Measurements from ENCODE around the gene VEZF1. TPM values are rescaled to one million over a fixed set of nuclear protein-coding genes. Genes with fewer than 3 reads are reported as not detected.

VEZF1 gene
- total RNA-seq, 1 donor from 2014 or later: 30.3 TPM

- H3K27ac ChIP-seq (ENCODE audit: low read depth, low read length): no peak overlapping the region
Observed at GRCh38 chr17:57999496-58000017, 11.5 kb upstream of the VEZF1 start.

GRCh38 chr17:57999010-57999495 lies 11.0 kb upstream of the VEZF1 start:
- Histone ChIP-seq H3K36me3 (ENCODE audit: control insufficient read depth in 3 of 3, insufficient read depth in 3 of 3, low read length in 3 of 3) (peaks cover 0 to 29% (median 19%) of the 10 kb centered on the region in 3 donors), H3K4me3 (ENCODE audit: low read length in 3 of 3) (no peak overlapping the region), H3K9me3 (ENCODE audit: control insufficient read depth in 3 of 3, low read length in 3 of 3) (no peaks in the 10 kb centered on the region), H3K27ac (ENCODE audit: low read depth, low read length) (no peak overlapping the region), H3K27me3 (ENCODE audit: control insufficient read depth in 3 of 3, insufficient read depth in 3 of 3, low read length in 3 of 3) (no peaks in the 10 kb centered on the region), H3K4me1 (ENCODE audit: control insufficient read depth in 3 of 3, insufficient read depth in 3 of 3, low read length in 3 of 3) (peaks cover 17 to 26% (median 25%) of the 10 kb centered on the region in 3 donors), H3K9ac (ENCODE audit: low read depth in 1 of 3, low read length in 3 of 3) (no peak overlapping the region)

More at GRCh38 chr17:57999496-58000017, 11.5 kb upstream of the VEZF1 start:
- Histone ChIP-seq H3K36me3 (ENCODE audit: control insufficient read depth in 3 of 3, insufficient read depth in 3 of 3, low read length in 3 of 3) (peaks cover 2 to 34% (median 24%) of the 10 kb centered on the region in 3 donors), H3K4me1 (ENCODE audit: control insufficient read depth in 3 of 3, insufficient read depth in 3 of 3, low read length in 3 of 3) (peaks cover 17 to 26% (median 25%) of the 10 kb centered on the region in 3 donors), H3K9ac (ENCODE audit: low read depth in 1 of 3, low read length in 3 of 3) (no peak overlapping the region), H3K9me3 (ENCODE audit: control insufficient read depth in 3 of 3, low read length in 3 of 3) (no peaks in the 10 kb centered on the region), H3K27me3 (ENCODE audit: control insufficient read depth in 3 of 3, insufficient read depth in 3 of 3, low read length in 3 of 3) (no peaks in the 10 kb centered on the region), H3K4me3 (ENCODE audit: low read length in 3 of 3) (no peak overlapping the region)

GRCh38 chr17:57997085-57997809 lies 9.2 kb upstream of the VEZF1 start:
- peaks cover 31 to 32% (median 32%) of the 10 kb centered on the region in 3 donors for H3K4me1 ChIP-seq (ENCODE audit: control insufficient read depth in 3 of 3, insufficient read depth in 3 of 3, low read length in 3 of 3)
- no peak overlapping the region for H3K27ac ChIP-seq (ENCODE audit: low read depth, low read length)
- no peak overlapping the region for H3K9ac ChIP-seq (ENCODE audit: low read depth in 1 of 3, low read length in 3 of 3)
- no peak overlapping the region for H3K4me3 ChIP-seq (ENCODE audit: low read length in 3 of 3)
- H3K36me3 ChIP-seq (ENCODE audit: control insufficient read depth in 3 of 3, insufficient read depth in 3 of 3, low read length in 3 of 3): peaks cover 0 to 13% (median 10%) of the 10 kb centered on the region in 3 donors
- H3K27me3 ChIP-seq (ENCODE audit: control insufficient read depth in 3 of 3, insufficient read depth in 3 of 3, low read length in 3 of 3): no peaks in the 10 kb centered on the region
- no peaks in the 10 kb centered on the region for H3K9me3 ChIP-seq (ENCODE audit: control insufficient read depth in 3 of 3, low read length in 3 of 3)

GRCh38 chr17:57995076-57995956 lies 7.3 kb upstream of the VEZF1 start:
- no peaks in the 10 kb centered on the region for H3K9me3 ChIP-seq (ENCODE audit: control insufficient read depth in 3 of 3, low read length in 3 of 3)
- no peak overlapping the region for H3K4me3 ChIP-seq (ENCODE audit: low read length in 3 of 3)
- peaks cover 47 to 49% (median 48%) of the 10 kb centered on the region in 3 donors for H3K4me1 ChIP-seq (ENCODE audit: control insufficient read depth in 3 of 3, insufficient read depth in 3 of 3, low read length in 3 of 3)
- peak overlapping the region; percentile 54 for H3K27ac ChIP-seq (ENCODE audit: low read depth, low read length)
- H3K36me3 ChIP-seq (ENCODE audit: control insufficient read depth in 3 of 3, insufficient read depth in 3 of 3, low read length in 3 of 3): peaks cover 0 to 8% (median 7%) of the 10 kb centered on the region in 3 donors
- no peaks in the 10 kb centered on the region for H3K27me3 ChIP-seq (ENCODE audit: control insufficient read depth in 3 of 3, insufficient read depth in 3 of 3, low read length in 3 of 3)
- H3K9ac ChIP-seq (ENCODE audit: low read depth in 1 of 3, low read length in 3 of 3): peak overlapping the region in 2 of 3 donors; percentile 41 to 48

GRCh38 chr17:57994436-57994835 lies 6.4 kb upstream of the VEZF1 start:
- peak overlapping the region; percentile 54 for H3K27ac ChIP-seq (ENCODE audit: low read depth, low read length)
- no peaks in the 10 kb centered on the region for H3K9me3 ChIP-seq (ENCODE audit: control insufficient read depth in 3 of 3, low read length in 3 of 3)
- no peak overlapping the region for H3K4me3 ChIP-seq (ENCODE audit: low read length in 3 of 3)
- peaks cover 54 to 55% (median 54%) of the 10 kb centered on the region in 3 donors for H3K4me1 ChIP-seq (ENCODE audit: control insufficient read depth in 3 of 3, insufficient read depth in 3 of 3, low read length in 3 of 3)
- no peak overlapping the region for H3K9ac ChIP-seq (ENCODE audit: low read depth in 1 of 3, low read length in 3 of 3)
- peaks cover 0 to 8% (median 6%) of the 10 kb centered on the region in 3 donors for H3K36me3 ChIP-seq (ENCODE audit: control insufficient read depth in 3 of 3, insufficient read depth in 3 of 3, low read length in 3 of 3)
- no peaks in the 10 kb centered on the region for H3K27me3 ChIP-seq (ENCODE audit: control insufficient read depth in 3 of 3, insufficient read depth in 3 of 3, low read length in 3 of 3)

- peak overlapping the region in 1 of 3 donors; percentile 54 for H3K9ac ChIP-seq (ENCODE audit: low read depth in 1 of 3, low read length in 3 of 3)
- H3K4me1 ChIP-seq (ENCODE audit: control insufficient read depth in 3 of 3, insufficient read depth in 3 of 3, low read length in 3 of 3): peaks cover 60 to 62% (median 61%) of the 10 kb centered on the region in 3 donors
- no peak overlapping the region for H3K4me3 ChIP-seq (ENCODE audit: low read length in 3 of 3)
- peak overlapping the region; percentile 54 for H3K27ac ChIP-seq (ENCODE audit: low read depth, low read length)
- no peaks in the 10 kb centered on the region for H3K27me3 ChIP-seq (ENCODE audit: control insufficient read depth in 3 of 3, insufficient read depth in 3 of 3, low read length in 3 of 3)
- peaks cover 0 to 7% (median 5%) of the 10 kb centered on the region in 3 donors for H3K36me3 ChIP-seq (ENCODE audit: control insufficient read depth in 3 of 3, insufficient read depth in 3 of 3, low read length in 3 of 3)
- no peaks in the 10 kb centered on the region for H3K9me3 ChIP-seq (ENCODE audit: control insufficient read depth in 3 of 3, low read length in 3 of 3)
Observed at GRCh38 chr17:57993471-57994365, 5.7 kb upstream of the VEZF1 start.

- peaks cover 0 to 2% (median 0%) of the 10 kb centered on the region in 3 donors for H3K36me3 ChIP-seq (ENCODE audit: control insufficient read depth in 3 of 3, insufficient read depth in 3 of 3, low read length in 3 of 3)
- no peaks in the 10 kb centered on the region for H3K27me3 ChIP-seq (ENCODE audit: control insufficient read depth in 3 of 3, insufficient read depth in 3 of 3, low read length in 3 of 3)
- no peaks in the 10 kb centered on the region for H3K9me3 ChIP-seq (ENCODE audit: control insufficient read depth in 3 of 3, low read length in 3 of 3)
- peak overlapping the region in 1 of 3 donors; percentile 1 for H3K9ac ChIP-seq (ENCODE audit: low read depth in 1 of 3, low read length in 3 of 3)
- peaks cover 62 to 67% (median 64%) of the 10 kb centered on the region in 3 donors for H3K4me1 ChIP-seq (ENCODE audit: control insufficient read depth in 3 of 3, insufficient read depth in 3 of 3, low read length in 3 of 3)
- peak overlapping the region in 1 of 3 donors; percentile 31 for H3K4me3 ChIP-seq (ENCODE audit: low read length in 3 of 3)
- H3K27ac ChIP-seq (ENCODE audit: low read depth, low read length): peak overlapping the region; percentile 15
Observed at GRCh38 chr17:57991537-57991936, 3.5 kb upstream of the VEZF1 start.

- H3K9ac ChIP-seq (ENCODE audit: low read depth in 1 of 3, low read length in 3 of 3): no peak overlapping the region
Observed at GRCh38 chr17:57990037-57990436, 2.0 kb upstream of the VEZF1 start.

More at GRCh38 chr17:57990037-57990436, 2.0 kb upstream of the VEZF1 start:
- no peaks in the 10 kb centered on the region for H3K9me3 ChIP-seq (ENCODE audit: control insufficient read depth in 3 of 3, low read length in 3 of 3)
- no peaks in the 10 kb centered on the region for H3K27me3 ChIP-seq (ENCODE audit: control insufficient read depth in 3 of 3, insufficient read depth in 3 of 3, low read length in 3 of 3)
- H3K4me1 ChIP-seq (ENCODE audit: control insufficient read depth in 3 of 3, insufficient read depth in 3 of 3, low read length in 3 of 3): peaks cover 62 to 72% (median 65%) of the 10 kb centered on the region in 3 donors
- H3K27ac ChIP-seq (ENCODE audit: low read depth, low read length): peak overlapping the region; percentile 93
- no peak overlapping the region for H3K4me3 ChIP-seq (ENCODE audit: low read length in 3 of 3)
- H3K36me3 ChIP-seq (ENCODE audit: control insufficient read depth in 3 of 3, insufficient read depth in 3 of 3, low read length in 3 of 3): peaks cover 0 to 2% (median 0%) of the 10 kb centered on the region in 3 donors

Measured in skeletal muscle tissue (tissue), 4 donors.